OCI-M2 (cell line): ENCODE results near the gene UBE2D3.
"Not testable (repeated sequence)": the region's sequence is repeated elsewhere in the genome, so short reads cannot be mapped to it uniquely, and the experiment has no call there.

ENCODE experiments used
- DNase-seq: peaks from one replicate; lab custom pipeline; 2025; ENCODE audit not compliant: unreplicated experiment; lab: John Stamatoyannopoulos, UW

The UBE2D3 gene

GRCh38 chr4:102832105-102832504, 4.8 kb upstream of the UBE2D3 start:
- DNase-seq: no peak

GRCh38 chr4:102829803-102830202, 2.5 kb upstream of the UBE2D3 start:
- DNase-seq: no peak

GRCh38 chr4:102828497-102828808, 1.1 kb upstream of the UBE2D3 start:
- DNase-seq: no peak

- peak; percentile 81 for DNase-seq
Measured at GRCh38 chr4:102827674-102828496, 534 bp upstream of the UBE2D3 start.

- DNase-seq: no peak
Measured at GRCh38 chr4:102826105-102826889, 1.1 kb downstream of the UBE2D3 start.

- DNase-seq: peak; percentile 52
Measured at GRCh38 chr4:102825261-102826091, 1.9 kb downstream of the UBE2D3 start.

GRCh38 chr4:102824398-102824797, 3.0 kb downstream of the UBE2D3 start:
- DNase-seq: no peak

GRCh38 chr4:102823897-102824296, 3.5 kb downstream of the UBE2D3 start:
- DNase-seq: no peak

- DNase-seq: no peak
Measured at GRCh38 chr4:102823464-102823863, 3.9 kb downstream of the UBE2D3 start.

GRCh38 chr4:102819588-102820365, 7.6 kb downstream of the UBE2D3 start:
- no peak for DNase-seq

GRCh38 chr4:102819100-102819499, 8.3 kb downstream of the UBE2D3 start:
- not testable (repeated sequence) for DNase-seq

- no peak for DNase-seq
Measured at GRCh38 chr4:102817613-102818268, 9.6 kb downstream of the UBE2D3 start.

GRCh38 chr4:102817021-102817605, 10.2 kb downstream of the UBE2D3 start:
- no peak for DNase-seq

GRCh38 chr4:102815981-102816380, 11.4 kb downstream of the UBE2D3 start:
- no peak for DNase-seq

GRCh38 chr4:102809691-102810090, 17.7 kb downstream of the UBE2D3 start:
- DNase-seq: no peak

- DNase-seq: peak; percentile 19
Measured at GRCh38 chr4:102809190-102809589, 18.2 kb downstream of the UBE2D3 start.

- no peak for DNase-seq
Measured at GRCh38 chr4:102808009-102808408, 19.3 kb downstream of the UBE2D3 start.

- no peak for DNase-seq
Measured at GRCh38 chr4:102807345-102807744, 20.0 kb downstream of the UBE2D3 start.

GRCh38 chr4:102799816-102800215, 27.5 kb downstream of the UBE2D3 start:
- no peak for DNase-seq

GRCh38 chr4:102794999-102795398, 32.4 kb downstream of the UBE2D3 start:
- DNase-seq: no peak
